ENCODE results near the gene SART3. TPM values are rescaled to one million over a fixed set of nuclear protein-coding genes. Genes with fewer than 3 reads are reported as not detected.

SART3 gene
- total RNA-seq, 6 experiments from 2014 or later, result 33.8 to 36.3 (median 34.8) TPM

DNA sequence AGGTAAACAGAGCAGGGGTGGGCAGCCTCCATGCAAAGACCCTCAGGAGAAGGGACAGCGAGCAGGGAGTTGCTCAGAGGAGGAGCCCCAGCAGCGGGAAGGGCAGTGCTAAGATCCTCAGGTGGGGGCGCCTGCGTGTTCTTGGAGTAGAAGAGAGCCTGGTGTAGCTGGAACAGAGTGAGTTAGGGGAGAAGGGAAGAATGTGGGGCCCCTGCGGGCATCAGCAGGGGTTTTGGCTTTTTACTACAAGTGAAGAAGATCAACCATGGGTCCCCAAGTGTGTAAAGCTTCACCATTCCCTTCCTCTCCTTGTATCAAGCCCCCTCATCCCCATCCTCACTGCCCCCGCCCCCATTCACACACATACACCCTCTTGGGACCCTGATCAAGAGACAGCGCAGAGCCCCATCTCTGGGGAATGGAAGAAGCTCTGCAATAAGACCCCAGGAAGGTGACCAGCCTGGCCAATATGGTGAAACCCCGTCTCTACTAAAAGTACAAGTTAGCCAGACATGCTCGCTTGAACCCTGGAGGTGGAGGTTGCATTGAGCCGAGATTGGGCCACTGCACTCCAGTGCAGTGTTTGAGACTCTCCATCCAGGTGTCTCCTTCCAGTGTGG lies 47.1 kb upstream of the SART3 start:
- TF ChIP-seq, protein P1, sequence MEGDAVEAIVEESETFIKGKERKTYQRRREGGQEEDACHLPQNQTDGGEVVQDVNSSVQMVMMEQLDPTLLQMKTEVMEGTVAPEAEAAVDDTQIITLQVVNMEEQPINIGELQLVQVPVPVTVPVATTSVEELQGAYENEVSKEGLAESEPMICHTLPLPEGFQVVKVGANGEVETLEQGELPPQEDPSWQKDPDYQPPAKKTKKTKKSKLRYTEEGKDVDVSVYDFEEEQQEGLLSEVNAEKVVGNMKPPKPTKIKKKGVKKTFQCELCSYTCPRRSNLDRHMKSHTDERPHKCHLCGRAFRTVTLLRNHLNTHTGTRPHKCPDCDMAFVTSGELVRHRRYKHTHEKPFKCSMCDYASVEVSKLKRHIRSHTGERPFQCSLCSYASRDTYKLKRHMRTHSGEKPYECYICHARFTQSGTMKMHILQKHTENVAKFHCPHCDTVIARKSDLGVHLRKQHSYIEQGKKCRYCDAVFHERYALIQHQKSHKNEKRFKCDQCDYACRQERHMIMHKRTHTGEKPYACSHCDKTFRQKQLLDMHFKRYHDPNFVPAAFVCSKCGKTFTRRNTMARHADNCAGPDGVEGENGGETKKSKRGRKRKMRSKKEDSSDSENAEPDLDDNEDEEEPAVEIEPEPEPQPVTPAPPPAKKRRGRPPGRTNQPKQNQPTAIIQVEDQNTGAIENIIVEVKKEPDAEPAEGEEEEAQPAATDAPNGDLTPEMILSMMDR (IDR thresholded peaks at IDR 0.05), result no peak
- Mint-ChIP-seq H3K27me3 (ENCODE audit: insufficient read depth) (peaks cover 3% of the 10 kb centered on the region), H3K4me3 (no peak overlapping the region), H3K9me3 (no peaks in the 10 kb centered on the region), H3K4me1 (ENCODE audit: low read depth) (peaks cover 44% of the 10 kb centered on the region), H3K27ac (no peak overlapping the region), H3K36me3 (ENCODE audit: low read depth) (0 out of 2 replicates have a peak, but pooled peaks cover 6% of the 10 kb centered on the region)
- no peak for DNase-seq

DNA sequence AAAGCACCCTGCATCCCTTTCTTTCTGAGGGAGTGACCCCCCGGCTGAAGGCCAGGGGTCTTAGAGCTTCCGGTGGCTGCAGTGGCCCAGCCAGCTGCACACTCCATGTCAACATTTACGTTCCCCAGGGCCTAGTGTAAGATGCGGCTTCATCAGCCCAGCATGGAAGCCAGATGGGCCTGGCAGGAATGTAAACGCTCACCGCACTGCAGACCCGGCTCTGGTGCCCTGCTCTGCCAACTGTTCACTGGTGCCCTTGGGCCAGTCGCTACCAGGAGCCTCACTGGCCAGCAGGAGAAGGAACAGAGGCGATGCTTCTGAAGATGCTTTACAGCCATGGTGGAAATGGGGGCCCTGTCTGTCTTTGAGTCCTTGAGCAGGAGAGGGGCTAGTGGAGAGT lies 45.5 kb upstream of the SART3 start:
- Mint-ChIP-seq H3K4me3 (no peak overlapping the region), H3K36me3 (ENCODE audit: low read depth) (no peaks in the 10 kb centered on the region), H3K27ac (no peak overlapping the region), H3K9me3 (no peaks in the 10 kb centered on the region), H3K27me3 (ENCODE audit: insufficient read depth) (peaks cover 3% of the 10 kb centered on the region), H3K4me1 (ENCODE audit: low read depth) (peaks cover 28% of the 10 kb centered on the region)
- no peak for DNase-seq
- TF ChIP-seq, protein P1 (IDR thresholded peaks at IDR 0.05), result no peak

DNA sequence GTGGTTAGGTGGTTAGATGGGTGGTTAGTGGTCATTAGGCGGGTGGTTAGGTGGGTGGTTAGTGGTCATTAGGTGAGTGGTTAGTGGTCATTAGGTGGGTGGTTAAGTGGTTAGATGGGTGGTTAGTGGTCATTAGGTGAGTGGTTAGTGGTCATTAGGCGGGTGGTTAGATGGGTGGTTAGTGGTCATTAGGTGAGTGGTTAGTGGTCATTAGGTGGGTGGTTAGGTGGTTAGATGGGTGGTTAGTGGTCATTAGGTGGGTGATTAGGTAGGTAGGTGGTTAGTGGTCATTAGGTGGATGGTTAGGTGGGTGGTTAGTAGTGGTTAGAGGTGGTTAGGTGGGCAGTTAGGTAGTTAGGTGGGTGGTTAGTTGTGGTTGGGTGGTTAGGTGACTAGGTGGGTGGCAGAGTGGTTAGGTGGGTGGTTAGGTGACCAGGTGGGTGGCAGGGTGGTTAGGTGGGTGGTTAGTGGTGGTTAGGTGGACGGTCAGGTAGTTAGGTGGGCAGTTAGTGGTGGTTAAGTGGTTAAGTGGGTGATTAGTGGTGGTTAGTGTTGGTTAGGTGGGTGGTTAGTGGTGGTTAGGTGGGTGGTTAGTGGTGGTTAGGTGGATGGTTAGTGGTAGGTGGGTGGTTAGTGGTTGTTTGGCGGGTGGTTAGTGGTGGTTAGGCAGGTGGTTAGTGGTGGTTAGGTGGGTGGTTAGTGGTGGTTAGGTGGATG lies 44.9 kb upstream of the SART3 start:
- TF ChIP-seq, protein P1 (IDR thresholded peaks at IDR 0.05), result no peak
- H3K4me3 Mint-ChIP-seq, result no peak overlapping the region
- H3K36me3 Mint-ChIP-seq (ENCODE audit: low read depth), result no peaks in the 10 kb centered on the region
- H3K9me3 Mint-ChIP-seq, result no peaks in the 10 kb centered on the region
- peak overlapping the region; percentile 53 for H3K27ac Mint-ChIP-seq
- no peak for DNase-seq
- H3K27me3 Mint-ChIP-seq (ENCODE audit: insufficient read depth), result peaks cover 5% of the 10 kb centered on the region
- peaks cover 21% of the 10 kb centered on the region for H3K4me1 Mint-ChIP-seq (ENCODE audit: low read depth)

DNA sequence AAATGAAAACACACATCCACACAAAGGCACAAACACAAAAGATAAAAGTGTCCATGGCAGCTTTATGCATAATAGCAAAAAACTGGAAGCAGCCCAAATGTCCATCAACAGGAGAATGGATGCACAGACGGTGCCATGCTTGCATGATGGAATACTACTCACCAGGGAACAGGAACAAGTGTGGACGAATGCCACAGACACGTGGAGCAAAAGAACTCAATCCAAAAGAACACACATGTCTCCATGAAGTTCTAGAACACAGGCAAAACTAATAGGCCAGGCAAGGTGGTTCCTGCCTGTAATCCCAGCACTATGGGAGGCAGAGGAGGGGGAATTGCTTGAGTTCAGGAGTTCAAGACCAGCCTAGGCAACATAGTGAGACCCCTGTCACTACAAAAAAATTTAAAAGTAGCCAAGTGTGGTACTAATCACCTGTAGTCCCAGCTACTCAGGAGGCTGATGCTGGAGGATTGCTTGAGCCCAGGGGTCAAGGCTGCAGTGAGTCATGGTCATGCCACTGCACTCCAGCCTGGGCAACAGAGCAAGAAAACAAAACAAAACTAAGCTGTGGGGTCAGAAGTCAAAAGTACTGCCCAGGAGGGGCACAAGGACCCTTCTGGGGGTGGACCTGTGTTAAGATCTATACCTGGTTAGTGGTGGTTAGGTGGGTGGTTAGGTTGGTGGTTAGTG lies 44.2 kb upstream of the SART3 start:
- peak; percentile 39 for DNase-seq
- Mint-ChIP-seq H3K9me3 (no peaks in the 10 kb centered on the region), H3K27ac (peak overlapping the region; percentile 53), H3K4me3 (no peak overlapping the region), H3K27me3 (ENCODE audit: insufficient read depth) (peaks cover 5% of the 10 kb centered on the region), H3K4me1 (ENCODE audit: low read depth) (peaks cover 14% of the 10 kb centered on the region), H3K36me3 (ENCODE audit: low read depth) (no peaks in the 10 kb centered on the region)
- TF ChIP-seq, protein P1 (IDR thresholded peaks at IDR 0.05), result no peak

DNA sequence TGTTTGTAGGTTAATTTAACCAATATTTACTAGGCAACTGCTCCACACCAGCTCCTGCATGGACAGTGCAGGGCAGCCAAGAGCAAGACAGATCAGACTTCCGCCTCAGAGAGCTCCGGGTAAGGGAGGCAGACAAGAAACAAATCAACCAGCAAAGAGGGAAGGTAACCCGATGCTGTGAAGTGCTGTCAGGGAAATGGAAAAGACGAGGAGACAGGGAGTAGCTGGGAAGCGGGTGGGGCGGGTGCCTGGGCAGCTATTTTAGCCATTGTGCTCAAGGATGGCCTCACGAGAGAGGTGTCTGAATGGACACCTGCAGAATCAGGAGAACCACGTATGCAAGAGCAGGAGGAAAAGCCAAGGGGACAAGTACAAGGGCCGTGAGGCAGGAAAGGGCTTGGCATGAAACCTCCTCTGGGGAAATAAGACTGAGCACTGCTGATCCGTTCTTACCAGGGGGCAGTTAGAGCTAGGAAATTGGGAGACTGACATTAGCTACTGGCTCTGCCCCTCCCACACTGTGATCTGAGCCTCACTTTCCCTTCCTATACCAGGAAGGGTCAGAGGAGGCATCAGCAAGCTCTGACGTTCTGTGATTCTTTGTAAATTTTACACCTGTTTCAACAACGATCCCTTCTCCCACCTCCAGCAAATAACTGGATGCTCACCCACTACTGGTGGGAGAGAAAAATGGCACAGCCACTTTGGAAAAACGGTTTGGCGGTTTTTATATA lies 43.4 kb upstream of the SART3 start:
- Mint-ChIP-seq H3K27ac (no peak overlapping the region), H3K36me3 (ENCODE audit: low read depth) (no peaks in the 10 kb centered on the region), H3K4me3 (no peak overlapping the region), H3K9me3 (no peaks in the 10 kb centered on the region), H3K4me1 (ENCODE audit: low read depth) (0 out of 2 replicates have a peak, but pooled peaks cover 7% of the 10 kb centered on the region), H3K27me3 (ENCODE audit: insufficient read depth) (peaks cover 5% of the 10 kb centered on the region)
- TF ChIP-seq, protein P1 (IDR thresholded peaks at IDR 0.05), result no peak
- DNase-seq, result no peak
